Endometrial microvascular endothelial cells (primary cell): Measurements from ENCODE around the gene VWC2. TPM values are rescaled to one million over a fixed set of nuclear protein-coding genes. Genes with fewer than 3 reads are reported as not detected.

Experiments
- in situ Hi-C: cut with HindIII; loops from 2 replicates; pipeline ENCODE4 v1.10.0; 2017; ENCODE audit warnings: low sequenced_read_pairs, low pct_unique_long_range_greater_than_20kb; ENCODE audit errors: inconsistent ontology term
- total RNA-seq: library from RNA; depleted of rRNA; stranded (reverse); fragments of >200 nt; gene quantifications from one replicate; pipeline ENCODE4 v1.2.3, GENCODE V29; 2015; ENCODE audit errors: inconsistent ontology term

VWC2 gene
- total RNA-seq, result not detected

DNA sequence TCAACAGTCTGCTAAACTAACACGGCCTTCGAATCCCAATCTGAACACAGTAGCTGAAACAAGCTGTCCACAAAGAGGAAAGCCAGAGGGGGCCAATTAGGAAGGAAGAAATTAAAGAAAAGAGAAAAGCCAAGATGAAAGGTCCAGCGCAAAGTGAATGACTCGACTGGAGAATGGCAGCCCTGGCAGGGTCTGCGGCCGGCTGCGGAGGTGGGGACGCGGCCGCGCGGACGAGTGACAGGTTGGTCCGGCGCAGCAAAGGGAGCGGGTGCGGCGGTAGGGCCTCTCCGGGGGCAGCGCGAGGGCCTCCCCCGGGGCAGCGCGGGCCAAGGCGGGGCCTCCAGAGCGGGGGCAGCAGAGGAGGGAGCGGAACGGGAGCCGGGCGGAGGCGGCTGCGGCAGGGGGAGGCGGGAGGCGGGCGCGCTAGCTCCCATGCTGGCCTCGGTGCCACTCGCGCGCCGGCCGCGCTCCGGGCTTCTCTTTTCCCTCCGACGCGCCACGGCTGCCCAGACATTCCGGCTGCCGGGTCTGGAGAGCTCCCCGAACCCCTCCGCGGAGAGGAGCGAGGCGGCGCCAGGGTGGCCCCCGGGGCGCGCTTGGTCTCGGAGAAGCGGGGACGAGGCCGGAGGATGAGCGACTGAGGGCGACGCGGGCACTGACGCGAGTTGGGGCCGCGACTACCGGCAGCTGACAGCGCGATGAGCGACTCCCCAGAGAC lies at the start of gene VWC2:
TSS of gene VWC2 (plus strand) at position 421 of the 718 bp plus-strand sequence. CDS start 1,798 bp downstream, outside the sequence.
- in situ Hi-C loops, result no loop called here

DNA sequence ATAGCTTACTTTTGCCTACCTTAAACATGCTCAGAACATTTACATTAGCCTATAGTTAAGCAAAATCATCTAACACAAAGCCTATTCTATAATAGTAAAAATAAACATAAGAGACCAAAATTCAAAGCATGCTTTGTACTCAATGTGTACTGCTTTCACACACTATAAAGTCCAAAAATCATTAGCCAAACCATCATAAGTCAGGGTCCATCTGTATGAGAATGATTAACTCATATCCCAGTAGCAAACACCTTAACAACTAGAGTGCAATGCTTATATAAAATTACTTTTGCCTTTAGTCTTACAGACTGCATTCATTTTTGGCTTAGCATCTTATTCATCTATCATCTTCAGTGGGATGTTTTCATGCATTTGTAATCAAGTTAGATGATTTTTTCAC lies 49.4 kb upstream of the VWC2 start:
- in situ Hi-C loops, result no loop called here

DNA sequence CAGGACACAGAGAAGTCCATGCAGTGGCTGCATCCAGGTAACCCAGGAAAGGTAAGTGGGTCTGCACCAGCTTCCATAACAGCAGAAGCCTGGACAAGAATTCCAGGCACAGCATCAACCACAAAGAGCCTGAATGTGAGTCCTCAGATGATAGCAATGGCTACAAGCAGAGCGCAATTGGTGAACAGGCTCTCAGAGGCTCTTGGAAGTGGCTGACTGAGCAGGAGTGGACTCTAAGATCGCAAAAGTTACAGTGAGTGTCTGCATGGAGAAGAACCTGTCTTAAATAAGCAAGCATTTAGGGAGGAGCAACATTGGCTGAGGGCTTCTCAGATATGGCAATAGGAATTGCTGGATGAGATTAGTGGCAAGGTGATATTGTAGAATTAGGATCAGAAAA lies 41.6 kb upstream of the VWC2 start:
- in situ Hi-C loops, result no loop called here

DNA sequence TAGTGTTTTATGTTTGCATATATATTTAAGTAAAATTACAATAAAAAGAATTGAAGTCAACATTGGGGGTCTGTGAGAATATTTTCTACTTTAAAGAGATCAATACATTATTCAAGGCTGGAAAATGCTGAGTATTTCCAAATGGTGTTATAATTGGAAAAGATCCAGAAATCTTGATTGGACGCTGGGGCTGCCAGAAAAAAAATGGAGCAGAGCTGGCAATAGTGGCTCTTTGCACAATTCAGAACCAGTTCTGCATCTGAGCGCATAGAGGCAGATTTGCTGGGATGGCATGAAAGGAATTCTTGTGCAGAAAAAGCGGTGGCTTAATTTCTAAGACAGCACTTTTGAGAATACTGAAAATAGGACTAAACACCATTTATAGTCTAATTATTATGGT lies 10.8 kb upstream of the VWC2 start:
- in situ Hi-C loops, result no loop called here

DNA sequence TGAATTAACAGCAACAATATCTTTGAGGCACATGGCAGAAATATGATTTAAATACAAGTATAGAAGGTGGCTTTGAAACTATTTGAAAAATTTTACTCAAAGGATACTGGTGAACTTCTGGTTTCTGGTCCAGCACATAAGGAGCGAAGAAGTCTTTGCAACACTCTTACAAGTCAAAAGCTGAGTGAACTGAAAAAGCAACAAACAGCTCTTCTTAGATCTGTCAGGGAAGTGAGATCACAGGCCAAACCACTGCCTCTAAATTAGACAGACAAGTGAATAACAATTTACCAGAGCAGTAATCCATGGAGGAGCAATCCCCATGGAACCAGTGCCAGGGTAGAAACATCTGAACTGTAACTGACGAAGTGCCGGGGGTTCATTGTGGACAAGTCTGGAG lies 9.6 kb upstream of the VWC2 start:
- in situ Hi-C loops, result no loop called here

DNA sequence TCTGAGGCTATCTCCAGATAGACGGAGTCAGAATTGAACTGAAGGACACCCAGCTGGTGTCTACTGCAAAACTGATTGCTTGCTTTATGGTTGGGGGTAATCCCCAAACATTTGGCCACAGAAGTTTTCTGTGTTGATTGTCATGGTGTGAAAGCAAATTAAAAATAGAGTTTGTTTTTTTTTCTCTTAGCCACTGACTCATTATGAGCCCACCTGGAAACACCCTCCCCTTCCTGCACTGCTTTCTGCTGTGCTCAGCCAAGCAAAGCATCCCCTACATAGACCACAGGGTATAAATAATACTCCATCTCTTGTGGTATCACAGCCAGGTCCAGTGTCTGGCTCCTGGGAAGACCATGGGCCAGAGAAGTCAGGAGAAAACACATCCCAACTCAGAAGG lies 6.5 kb upstream of the VWC2 start:
- in situ Hi-C loops, result no loop called here

DNA sequence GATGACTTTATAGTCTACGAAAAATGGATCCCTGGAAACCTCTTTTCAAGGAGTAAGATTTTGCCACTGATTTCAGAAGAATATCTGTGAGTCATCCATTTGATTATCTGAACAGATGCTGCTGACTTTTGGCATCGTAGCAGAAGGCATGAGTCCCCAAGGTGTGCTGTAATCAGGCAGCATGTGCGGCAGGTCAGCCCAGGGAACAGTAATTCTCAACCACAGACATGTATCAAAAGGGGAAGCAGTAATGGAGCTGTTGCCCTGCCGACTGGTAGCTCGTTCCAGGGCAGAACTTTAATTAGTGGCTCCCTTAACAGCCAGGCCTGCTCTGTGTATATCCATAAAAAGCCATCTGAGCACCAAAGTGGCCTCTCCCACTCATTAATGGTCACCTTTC lies 5.7 kb upstream of the VWC2 start:
- in situ Hi-C loops, result no loop called here

GRCh38 chr7:49768254-49768653 lies 5.2 kb upstream of the VWC2 start:
- in situ Hi-C loops, result no loop called here

- in situ Hi-C loops, result no loop called here
Measured at GRCh38 chr7:49768835-49769234, 4.6 kb upstream of the VWC2 start.

- in situ Hi-C loops, result no loop called here
Measured at GRCh38 chr7:49769285-49769857, 4.1 kb upstream of the VWC2 start.

DNA sequence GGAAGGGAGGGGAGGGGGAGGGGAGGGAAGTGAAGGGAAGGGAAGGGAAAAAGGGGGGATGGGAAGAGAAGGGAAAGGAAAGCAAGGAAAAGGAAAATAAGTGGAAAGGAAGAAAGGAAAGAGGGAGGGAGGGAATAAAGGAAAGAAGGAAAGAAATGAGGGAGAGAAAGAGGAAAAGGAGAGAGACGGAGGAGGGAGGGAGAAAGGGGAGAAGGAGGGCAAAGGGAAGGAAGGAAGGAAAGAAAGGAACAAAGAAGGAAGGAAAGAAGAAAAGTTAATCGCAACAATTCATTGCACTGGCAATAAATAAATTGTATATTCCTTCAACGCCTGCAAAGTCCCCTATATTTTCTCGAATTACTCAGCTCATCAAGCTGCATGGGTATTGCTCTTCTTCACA lies 2.6 kb upstream of the VWC2 start:
- in situ Hi-C loops, result no loop called here

GRCh38 chr7:49771427-49772176 lies 1.8 kb upstream of the VWC2 start:
- in situ Hi-C loops, result no loop called here

GRCh38 chr7:49772916-49773217 lies 571 bp upstream of the VWC2 start:
- in situ Hi-C loops, result no loop called here

- in situ Hi-C loops, result no loop called here
Measured at GRCh38 chr7:49773936-49774458, 559 bp downstream of the VWC2 start.

- in situ Hi-C loops, result no loop called here
Measured at GRCh38 chr7:49774459-49775064, 1.1 kb downstream of the VWC2 start.

- in situ Hi-C loops, result no loop called here
Measured at GRCh38 chr7:49775065-49775948, 1.9 kb downstream of the VWC2 start.

- in situ Hi-C loops, result no loop called here
Measured at GRCh38 chr7:49775949-49776443, 2.6 kb downstream of the VWC2 start.

- in situ Hi-C loops, result no loop called here
Measured at GRCh38 chr7:49776994-49777393, 3.6 kb downstream of the VWC2 start.
